Lung microvascular endothelial cell (primary cell): ENCODE measurements around the gene STK32C. TPM values are rescaled to one million over a fixed set of nuclear protein-coding genes. Genes with fewer than 3 reads are reported as not detected.

Experiments used
- DNase-seq, 2 donors: peaks; one replicate each; pipeline versions ENCODE4 v3.0.0 to v3.0.0-alpha.2; 2010; ENCODE audit warnings: low read depth in 2 of 2
- total RNA-seq: library from RNA; depleted of rRNA; stranded (reverse); fragments of >200 nt; gene quantifications from 2 replicates; pipeline ENCODE4 v1.2.1, GENCODE V29; 2014

Gene STK32C
- total RNA-seq, 1 donor from 2014 or later: 10.9 TPM

DNA sequence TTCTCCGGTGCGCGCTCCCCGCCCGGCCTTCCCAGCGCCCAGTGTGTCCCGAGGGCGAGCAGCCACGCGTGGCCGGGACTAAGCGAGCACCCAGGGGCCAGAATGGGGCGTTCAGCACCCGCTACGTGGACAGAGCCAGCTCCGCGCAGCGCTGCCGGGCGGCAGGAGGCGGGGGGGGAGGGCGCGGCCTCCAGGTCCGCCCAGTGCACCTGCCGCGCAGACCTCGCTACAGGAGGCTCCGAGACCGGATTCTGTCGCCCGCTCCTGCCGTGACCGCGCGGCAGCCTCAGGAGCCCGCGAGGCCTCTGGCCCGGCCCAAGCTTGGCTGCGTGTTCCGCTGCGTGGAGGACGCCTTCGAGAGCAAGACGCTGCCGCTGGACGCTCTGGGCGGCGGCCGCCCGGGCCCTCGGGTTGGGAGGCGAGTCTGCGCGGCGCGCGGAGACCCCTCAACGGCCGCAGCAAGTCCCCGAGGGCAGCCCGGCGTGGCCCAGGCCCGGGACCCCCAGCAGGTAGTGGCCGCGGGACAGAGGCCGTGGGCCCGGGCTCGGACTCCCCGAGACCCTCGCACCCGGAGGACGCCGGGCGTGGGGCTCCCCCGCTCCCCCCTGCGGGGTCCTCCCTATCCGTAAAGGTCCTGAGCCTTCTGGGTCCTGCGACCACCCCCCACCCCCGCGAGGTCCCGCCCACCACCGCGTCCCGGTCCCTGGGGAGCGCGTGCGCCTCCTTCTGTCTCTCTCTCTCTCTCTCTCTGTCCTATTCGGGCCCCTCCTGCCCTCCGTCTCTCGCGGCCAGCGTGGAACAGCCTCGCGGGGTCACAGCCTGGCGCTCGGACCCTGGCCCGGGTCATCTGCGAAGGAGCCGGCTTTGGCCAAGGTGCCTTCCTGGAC is 121.9 kb downstream of the STK32C start:
- peak; percentile 36 to 40 for DNase-seq

DNA sequence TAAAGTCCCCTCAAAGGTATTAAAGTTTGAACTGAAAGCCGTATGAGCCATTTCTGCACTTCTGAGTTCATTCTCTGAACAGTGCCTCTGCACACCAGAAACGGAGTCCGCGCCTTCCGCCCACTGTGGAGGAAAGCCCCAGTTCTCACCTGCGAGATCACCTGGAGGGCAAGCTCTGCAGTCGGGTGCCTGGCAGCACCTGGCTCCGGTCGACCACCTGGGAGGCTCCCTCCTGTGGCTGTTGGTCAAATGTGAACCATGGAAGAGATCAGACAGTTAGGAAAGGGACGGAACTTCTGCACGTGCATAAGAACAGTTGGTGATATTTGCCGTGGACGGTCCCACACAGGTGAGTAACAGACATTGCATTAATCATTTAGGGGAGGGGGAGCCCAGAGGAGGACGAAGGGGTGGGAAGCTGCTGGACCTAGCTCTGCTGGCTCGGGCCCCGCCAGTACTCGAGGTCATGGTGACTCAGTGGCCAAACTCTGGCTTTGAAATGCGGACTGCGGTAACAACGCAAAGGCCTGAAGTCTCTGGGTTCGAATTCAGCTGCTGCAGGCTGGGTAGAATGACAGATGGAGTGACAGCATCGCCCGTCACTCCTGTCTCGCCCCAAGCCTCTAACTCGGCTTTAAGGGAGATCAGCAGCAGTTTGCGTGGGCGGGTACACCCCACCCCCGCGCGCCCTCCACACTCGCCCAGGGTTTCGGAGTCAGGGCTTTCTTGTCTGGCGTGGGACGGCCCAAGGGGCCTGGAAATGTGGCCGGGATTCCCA is 122.7 kb downstream of the STK32C start:
- DNase-seq: no peak

DNA sequence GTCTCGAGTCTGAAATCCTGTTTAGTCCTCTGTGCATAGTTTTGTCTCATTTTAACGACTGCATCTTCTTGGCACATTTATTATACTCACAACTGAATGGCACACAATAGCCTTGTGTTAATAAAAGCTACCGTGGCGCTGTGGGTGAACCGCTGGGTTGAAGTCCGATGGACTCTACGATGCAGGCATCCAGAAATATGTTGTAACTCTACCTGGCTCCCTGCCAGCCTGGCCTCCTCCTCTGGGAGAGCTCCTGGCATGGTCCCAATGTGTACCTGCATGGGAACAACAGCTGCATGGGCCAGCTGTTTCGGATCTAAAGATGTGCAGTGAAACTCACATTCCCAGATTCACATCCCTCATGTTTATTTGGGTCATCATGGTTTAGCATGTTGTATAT is 124.7 kb downstream of the STK32C start:
- DNase-seq: no peak

DNA sequence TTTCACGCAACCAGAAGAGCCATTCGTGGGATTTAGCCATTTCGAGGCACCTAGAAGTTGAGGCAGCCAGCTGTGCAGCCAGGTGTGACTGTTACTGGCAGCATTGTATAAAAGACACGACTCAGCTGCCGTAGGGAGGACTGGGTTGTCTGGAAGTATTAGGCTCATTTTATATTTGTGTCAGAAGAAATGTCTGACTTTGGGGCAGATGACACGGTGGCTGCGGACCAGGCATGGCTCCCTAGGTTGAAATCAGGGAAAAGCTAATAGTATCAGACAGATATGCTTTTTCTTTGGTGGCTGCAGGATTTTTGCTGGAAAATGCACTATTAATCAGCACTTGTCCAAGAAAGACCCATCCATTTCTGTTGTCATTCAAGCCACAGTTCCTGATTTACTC is 125.2 kb downstream of the STK32C start:
- no peak for DNase-seq

DNA sequence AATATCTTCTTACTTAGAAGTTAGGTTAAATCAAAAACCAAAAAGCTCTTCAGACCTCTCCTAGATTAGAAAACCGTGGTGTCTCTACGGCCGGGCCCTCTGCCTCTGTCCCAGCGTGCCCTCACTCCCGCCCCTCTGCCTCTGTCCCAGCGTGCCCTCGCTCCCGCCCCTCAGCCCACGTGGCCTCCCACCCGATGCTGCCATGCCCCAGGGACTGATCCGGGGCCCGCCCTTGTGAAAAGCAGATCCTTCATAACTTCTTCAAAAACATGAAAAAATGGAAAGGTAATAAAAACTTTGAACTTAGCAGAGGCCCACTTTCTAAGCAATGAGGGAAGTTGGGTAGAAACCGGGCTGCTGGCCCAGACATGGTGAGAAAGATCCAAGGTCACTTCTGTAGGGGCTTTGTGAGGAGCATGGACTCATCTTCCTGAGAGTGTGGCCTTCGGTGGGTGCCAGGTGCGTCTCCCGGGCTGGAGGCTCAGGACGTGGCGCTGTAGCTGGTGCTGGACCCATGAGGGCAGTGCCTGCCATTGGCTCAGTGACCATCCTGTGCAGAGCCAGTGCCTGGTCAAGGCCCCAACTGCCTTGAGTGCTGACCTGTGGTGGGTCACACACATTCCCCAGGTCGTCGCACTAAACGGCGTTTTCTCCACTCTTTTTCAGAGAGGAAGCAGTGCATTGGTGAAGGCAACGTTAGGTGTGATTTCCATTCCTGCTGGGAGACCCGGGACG is 125.9 kb downstream of the STK32C start:
- no peak for DNase-seq

DNA sequence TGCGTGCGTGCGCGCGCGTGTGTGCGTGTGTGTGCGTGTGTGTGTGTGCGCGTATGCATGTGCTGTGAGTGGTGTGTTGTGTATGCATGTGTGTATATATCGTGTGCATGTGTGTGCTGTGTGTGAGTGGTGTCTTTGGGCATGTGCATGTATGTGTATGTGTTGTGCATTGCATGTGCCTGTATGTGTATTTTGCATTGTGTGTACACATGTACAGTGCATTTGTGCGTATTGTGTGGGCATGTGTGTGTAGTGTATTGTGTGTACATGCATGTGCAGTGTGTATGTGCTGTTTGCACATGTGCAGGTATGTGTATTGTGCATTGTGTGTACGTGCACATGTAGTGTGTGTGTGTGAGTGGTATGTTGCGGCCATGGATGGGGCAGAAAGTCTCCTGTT is 127.0 kb downstream of the STK32C start:
- no peak for DNase-seq

DNA sequence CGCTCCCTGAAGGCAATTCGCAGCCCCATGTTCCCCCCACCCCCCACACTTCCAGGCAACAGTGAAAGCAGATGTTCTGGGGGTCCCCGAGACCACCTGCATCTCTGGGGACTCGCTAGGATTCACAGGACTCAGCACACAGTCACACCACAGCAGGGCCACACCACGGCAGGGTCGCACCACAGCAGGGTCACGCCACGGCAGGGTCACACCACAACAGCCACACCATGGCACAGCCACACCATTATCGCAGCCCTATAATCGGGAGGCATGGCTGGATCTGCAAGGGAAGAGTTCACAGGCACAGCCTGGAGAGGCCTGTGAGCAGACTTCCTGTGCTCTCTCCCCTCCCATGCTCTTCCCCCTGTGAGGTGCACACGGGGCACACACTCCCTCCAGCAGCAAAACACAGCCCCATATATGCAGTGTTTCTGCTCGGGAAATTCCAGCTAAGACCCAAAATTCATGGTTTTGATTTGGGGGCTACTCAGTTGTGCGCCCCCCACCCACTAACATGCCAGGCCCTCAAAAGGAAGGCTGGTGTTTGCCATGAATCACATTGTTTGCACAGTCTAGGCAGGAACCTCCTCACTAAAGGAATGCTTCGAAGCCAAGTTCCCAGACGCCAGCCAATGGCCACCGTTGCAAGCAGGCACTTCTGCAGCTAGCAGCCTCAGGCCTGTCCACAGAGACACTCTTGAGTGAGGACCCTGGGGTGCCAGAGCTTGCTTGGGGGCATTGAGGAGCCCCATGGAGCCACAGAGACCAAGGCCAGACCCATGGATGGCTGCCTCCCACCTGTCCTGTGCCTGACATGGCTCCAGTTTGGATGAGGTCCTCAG is 128.0 kb downstream of the STK32C start:
- DNase-seq: peak in 1 of 2 donors; percentile 24

DNA sequence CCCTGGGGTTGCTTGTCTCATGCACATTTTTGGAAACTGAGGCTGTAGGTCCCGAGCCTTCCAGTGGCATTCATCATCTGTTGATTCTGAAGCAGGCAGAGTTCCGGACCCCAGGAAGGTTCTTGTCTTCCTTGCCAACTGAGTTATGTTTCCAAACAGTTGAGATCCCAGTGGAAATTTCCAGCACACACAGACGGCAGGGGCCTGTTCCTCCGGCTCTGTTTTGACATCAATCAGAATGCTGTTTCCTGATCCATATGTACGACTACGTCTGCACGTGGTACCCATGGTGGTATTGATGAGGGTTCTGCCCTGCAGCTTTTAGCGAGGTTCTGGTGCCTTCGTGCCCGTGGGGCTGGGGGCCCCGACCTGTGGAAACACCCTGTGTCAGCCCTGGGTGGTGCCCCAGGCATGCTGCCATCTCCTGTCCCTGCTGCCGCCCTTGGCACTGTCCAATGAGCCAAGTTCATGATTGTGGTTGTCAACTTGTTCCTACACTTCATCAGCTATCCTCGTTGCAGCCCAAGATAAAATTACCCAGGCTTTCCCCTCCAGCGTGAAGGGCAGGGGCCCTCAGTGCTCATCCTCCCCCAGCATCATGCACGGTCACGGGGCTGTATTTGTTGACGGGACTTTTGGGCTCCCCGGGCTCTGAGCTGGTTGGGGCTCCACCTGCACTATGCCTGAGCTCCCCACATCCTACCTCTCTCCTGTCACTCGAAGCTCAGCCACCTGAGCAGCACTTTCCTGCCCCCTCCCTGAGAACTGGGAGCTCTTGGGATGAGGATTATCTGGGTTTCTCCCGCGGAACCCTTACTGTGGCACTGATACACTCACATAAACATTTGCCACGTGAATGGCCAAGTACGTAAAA is 128.8 kb downstream of the STK32C start:
- DNase-seq: no peak

DNA sequence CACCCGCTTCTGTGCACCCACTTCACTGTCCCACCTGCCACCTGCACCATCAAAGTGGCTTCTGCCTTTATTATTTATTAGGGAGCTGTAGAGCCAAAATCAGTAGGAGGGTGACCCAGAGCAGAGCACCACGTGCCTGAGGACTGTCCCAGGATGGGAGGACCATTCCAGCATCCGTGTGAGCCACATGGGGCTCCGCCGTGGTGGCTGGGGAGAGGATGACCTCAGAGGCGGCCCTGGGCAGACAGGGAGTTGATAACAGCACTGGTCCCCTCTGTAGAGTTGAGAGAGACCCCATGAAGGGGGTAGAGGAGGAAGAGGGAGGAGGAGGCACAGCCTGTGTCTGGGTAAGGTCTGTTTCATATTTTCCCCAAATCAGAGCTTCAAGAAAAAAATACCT is 129.7 kb downstream of the STK32C start:
- no peak for DNase-seq

DNA sequence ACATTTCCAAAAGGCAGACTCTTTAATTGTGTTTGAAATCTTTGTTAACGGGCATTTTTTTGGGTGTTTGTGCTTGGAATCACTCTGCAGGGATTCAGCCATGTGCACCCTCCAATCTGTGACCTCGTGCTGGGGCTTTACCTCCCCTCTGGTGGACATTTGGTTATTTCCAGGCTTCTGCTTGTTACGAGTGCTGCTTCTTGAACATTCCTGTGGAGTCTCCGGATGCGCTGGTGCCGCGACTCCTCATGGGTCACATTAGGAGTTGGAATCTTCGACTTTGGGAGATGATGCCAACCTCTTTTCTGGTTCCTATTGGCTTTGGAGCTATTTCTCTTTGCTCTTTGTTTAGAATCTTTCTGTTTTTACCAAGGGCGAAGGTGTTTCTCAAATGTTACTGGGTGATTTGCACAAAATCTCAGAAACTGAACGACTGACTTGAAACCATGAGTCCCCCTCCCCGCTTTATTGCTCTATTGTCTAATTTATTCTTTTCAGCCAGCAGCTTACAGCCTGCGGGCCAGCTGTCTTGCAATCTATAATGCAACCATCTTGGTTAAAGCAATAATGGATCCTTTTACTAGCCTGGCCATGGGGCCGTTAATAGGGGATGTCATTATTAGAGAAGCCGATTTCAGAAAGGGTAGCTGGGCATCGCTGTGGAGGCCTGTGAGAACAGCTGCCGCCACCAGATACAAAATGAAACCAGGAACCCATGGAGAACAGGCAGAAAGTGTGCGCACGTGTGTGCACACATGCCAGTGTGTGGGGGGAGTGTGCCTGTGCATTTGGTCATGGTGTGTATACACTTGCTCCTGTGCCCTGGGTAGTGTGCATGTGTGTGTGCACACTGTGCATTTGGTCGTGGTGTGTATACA is 130.9 kb downstream of the STK32C start:
- no peak for DNase-seq

DNA sequence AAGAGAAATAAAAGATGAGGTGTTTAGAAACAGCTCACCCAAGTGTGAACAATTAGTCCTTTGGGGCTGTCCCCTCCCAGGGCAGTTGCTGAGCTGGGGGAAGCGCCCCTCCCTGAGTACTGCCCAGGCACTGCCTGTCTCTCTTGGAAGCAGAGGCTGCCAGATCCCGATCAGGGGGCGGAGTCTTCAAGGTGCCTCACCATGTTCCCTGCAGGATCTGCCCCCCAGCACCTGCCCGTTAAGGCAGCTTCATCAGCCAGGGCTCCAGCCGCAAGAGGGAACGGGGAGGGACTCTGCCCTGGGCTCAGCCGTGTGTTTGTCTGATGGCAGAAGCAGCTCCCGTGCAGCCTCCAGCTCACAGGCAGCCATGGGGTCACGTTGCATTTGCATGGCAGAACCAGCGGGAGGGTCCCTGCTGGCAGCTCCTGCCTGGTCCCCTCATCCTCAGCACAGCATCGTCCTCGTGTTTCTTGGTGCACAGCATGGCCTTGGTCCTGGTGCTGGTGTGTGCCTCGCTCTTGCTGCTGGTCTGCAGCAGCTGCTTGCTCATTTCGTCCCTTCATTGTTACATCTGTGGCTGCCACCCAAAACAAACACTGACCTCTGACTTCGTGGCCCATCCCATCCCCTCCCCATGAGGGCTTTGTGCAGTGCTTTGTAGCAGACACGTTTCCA is 131.7 kb downstream of the STK32C start:
- peak in 1 of 2 donors; percentile 90 for DNase-seq

DNA sequence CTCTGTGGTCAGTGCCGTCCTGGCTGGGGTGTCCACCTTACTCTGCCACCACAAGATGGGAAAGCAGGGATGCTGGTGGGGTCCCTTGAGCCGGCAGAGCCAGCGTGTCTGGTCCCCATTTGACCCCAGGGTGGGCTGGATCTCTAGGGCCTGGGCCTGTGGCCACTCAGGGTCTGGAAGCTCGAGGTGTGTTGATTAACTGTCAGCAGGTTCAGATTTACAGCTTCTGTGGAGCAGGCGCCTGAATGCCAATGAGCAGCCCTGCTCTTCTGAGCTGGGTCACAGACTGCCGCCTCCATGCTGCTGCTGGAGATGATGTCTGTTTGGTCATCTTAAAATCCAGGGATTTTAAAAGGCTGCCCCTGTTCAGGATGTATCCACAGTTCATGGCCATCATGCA is 132.3 kb downstream of the STK32C start:
- DNase-seq: no peak

DNA sequence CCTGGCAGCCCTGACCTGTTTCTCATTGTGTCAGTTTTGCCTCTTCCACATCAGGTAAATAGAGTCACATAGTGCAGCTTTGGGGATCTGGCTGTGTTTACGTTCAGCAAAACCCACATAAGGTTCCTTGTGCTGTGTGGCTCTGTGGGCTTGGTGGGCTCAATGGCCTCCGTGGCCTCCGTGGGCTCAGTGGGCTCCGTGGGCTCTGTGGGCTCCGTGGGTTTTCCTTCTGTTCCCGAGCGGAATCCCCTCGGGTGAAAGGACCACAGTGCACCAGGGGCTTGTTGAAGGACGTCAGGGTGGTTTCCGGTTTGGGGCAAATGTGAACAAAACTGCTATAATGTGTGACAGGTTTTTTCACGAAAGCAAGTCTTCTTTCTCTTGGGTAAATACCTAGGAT is 133.5 kb downstream of the STK32C start:
- no peak for DNase-seq

DNA sequence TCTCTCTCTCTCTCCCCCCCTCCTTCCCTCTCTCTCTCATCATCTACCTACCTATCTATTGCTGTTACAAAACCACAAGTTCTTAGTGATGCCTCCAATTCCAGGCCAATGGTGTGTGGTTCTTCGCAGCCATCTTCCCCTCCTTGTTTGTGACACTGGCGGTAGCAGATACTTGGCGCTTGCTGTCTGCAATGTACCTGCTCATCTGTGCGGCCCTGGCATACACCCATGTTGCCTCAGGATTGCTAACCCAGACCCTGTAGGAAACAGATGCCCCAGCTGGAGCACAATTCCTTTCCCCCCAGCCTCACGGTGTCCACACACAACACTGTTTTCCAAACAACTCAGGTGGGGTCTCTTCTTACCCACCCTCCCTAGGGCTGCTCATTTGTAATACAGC is 134.6 kb downstream of the STK32C start:
- no peak for DNase-seq

DNA sequence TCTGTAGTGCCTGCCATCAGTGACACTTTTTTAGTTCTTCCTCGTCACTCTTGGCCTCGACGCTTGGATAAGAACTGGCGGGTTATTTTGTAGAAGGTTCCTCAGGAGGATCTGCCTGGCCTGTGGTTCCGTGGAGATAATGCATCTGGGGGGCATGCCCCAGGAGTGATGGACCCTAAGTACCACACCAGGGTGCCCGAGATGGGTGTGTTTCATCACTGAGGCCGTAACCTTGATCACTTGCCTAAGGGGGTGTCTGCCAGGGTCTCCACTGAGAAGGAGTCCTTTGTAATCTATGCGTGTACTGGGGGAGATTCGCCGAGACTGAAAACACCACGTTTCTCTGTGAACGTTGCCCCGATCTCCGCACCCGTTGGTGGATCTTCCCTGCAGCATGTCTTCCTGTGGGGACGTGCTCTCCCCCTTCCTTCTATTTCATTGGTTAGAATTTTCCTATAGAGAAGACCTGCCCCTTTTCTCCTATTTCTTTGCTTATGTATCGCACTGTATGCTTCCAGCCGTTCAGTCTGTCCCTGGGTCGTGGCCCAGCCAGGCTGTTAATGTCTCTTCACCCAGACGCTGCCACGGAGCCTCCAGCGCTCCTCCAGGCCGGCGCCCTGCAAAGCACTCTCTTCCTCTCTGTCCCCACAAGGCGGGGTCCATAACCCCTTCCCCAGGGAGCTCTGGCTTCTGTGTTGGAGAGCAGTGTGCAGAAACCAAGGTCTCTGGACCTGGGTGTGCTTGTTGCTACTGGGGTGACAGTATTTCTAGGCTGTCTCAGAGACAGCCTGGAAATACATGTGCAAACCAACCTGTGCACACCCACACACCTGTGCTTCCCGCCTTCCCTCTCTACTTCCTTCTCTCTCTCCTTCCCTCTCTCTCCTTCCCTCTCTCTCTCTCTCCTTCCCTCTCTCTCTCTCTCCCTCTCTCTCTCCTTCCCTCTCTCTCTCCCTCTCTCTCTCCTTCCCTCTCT is 135.4 kb downstream of the STK32C start:
- no peak for DNase-seq

DNA sequence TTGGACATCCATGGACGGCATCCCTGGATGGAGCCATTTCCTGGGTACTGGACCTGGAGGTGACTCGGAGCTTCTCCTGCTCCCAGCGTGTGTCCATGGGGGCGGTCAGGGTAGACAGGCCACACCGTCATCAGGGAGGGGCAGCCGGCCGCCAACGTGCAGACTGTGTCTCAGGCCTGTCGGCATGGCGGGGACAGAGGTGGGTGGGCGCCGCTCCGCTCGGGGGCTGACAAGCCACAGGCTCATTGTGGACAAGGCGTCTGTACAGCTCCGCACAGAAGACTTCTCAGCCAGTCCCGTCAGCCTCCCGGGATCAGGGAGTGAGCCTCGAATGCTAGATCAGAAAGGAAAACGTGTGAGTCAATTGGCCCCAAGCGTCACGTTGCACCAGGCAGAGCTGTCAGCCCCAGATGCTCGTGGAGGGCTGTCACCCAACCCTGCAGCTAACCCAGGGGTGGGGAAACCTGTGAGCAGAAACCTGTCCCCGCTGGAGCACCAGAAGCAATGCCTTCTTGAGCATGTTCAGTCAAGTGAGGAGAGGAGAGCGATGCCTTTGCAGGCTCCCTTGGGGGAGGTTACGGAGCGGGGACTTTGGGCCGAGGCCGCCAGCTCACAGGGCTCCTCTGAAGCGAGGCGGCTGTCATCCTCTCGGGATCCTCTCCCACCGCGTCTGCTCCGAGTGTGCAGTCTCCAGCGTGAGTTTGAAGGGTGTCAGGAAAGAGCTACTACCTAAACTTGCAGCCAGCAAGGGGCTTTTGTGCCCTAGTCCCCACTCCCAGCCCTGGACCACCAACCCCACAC is 137.0 kb downstream of the STK32C start:
- DNase-seq: no peak
